Measurements from ENCODE around the gene EYS.

GRCh38 chr6:63997734-63998133 is 1709.3 kb downstream of the EYS start:
- no peak for TF ChIP-seq POLR2A (IDR thresholded peaks at IDR 0.05)
- no peak for TF ChIP-seq CTCF (IDR thresholded peaks at IDR 0.05)
- TF ChIP-seq POLR2AphosphoS5 (IDR thresholded peaks at IDR 0.05), result no peak
